ENCODE results near the gene CWC27.

DNA sequence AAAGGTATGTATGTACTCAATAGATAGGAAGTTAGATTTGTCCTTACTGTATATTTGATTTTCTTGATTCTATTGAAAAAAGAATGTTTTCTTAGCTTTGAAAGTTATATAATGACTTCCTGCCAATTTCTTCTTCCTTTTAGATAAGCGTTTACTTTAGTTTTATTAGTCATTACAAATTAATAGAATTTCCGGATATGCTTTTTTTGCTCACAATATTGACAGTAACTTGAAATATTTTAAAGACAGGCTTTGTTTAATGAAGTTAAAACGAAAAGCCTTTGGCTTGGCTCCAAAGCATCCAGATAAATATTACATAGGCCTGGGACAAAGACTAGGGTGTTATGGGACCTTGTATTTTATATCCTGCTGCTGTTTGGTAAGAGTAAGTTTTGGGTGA is 49.5 kb downstream of the CWC27 start:
- TF ChIP-seq, protein P1, sequence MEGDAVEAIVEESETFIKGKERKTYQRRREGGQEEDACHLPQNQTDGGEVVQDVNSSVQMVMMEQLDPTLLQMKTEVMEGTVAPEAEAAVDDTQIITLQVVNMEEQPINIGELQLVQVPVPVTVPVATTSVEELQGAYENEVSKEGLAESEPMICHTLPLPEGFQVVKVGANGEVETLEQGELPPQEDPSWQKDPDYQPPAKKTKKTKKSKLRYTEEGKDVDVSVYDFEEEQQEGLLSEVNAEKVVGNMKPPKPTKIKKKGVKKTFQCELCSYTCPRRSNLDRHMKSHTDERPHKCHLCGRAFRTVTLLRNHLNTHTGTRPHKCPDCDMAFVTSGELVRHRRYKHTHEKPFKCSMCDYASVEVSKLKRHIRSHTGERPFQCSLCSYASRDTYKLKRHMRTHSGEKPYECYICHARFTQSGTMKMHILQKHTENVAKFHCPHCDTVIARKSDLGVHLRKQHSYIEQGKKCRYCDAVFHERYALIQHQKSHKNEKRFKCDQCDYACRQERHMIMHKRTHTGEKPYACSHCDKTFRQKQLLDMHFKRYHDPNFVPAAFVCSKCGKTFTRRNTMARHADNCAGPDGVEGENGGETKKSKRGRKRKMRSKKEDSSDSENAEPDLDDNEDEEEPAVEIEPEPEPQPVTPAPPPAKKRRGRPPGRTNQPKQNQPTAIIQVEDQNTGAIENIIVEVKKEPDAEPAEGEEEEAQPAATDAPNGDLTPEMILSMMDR (IDR thresholded peaks at IDR 0.05; ENCODE audit: insufficient read depth, low read length): no peak
- TF ChIP-seq POLR2AphosphoS5 (IDR thresholded peaks at IDR 0.05; ENCODE audit: low read depth) (no peak), GABPA (IDR thresholded peaks at IDR 0.05; ENCODE audit: low read depth) (no peak), SPI1 (IDR thresholded peaks at IDR 0.05; ENCODE audit: borderline replicate concordance, low read depth) (no peak)
- TF ChIP-seq, protein P2, sequence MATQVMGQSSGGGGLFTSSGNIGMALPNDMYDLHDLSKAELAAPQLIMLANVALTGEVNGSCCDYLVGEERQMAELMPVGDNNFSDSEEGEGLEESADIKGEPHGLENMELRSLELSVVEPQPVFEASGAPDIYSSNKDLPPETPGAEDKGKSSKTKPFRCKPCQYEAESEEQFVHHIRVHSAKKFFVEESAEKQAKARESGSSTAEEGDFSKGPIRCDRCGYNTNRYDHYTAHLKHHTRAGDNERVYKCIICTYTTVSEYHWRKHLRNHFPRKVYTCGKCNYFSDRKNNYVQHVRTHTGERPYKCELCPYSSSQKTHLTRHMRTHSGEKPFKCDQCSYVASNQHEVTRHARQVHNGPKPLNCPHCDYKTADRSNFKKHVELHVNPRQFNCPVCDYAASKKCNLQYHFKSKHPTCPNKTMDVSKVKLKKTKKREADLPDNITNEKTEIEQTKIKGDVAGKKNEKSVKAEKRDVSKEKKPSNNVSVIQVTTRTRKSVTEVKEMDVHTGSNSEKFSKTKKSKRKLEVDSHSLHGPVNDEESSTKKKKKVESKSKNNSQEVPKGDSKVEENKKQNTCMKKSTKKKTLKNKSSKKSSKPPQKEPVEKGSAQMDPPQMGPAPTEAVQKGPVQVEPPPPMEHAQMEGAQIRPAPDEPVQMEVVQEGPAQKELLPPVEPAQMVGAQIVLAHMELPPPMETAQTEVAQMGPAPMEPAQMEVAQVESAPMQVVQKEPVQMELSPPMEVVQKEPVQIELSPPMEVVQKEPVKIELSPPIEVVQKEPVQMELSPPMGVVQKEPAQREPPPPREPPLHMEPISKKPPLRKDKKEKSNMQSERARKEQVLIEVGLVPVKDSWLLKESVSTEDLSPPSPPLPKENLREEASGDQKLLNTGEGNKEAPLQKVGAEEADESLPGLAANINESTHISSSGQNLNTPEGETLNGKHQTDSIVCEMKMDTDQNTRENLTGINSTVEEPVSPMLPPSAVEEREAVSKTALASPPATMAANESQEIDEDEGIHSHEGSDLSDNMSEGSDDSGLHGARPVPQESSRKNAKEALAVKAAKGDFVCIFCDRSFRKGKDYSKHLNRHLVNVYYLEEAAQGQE (IDR thresholded peaks at IDR 0.05; ENCODE audit: insufficient replicate concordance, low read depth): no peak
